HT-29 (cell line): Measurements from ENCODE around the gene NUDT22. TPM values are rescaled to one million over a fixed set of nuclear protein-coding genes. Genes with fewer than 3 reads are reported as not detected.

Source experiments
- DNase-seq: peaks from one replicate; pipeline ENCODE4 v3.0.0-alpha.2; 2015; ENCODE audit warnings: low spot score
- total RNA-seq: library from RNA; depleted of rRNA; stranded (reverse); fragments of >200 nt; shearing (Covaris generic); gene quantifications from 2 replicates; pipeline ENCODE4 v1.2.3, GENCODE V29; 2014

Gene NUDT22
- total RNA-seq, 1 experiment from 2014 or later = 226 TPM

DNA sequence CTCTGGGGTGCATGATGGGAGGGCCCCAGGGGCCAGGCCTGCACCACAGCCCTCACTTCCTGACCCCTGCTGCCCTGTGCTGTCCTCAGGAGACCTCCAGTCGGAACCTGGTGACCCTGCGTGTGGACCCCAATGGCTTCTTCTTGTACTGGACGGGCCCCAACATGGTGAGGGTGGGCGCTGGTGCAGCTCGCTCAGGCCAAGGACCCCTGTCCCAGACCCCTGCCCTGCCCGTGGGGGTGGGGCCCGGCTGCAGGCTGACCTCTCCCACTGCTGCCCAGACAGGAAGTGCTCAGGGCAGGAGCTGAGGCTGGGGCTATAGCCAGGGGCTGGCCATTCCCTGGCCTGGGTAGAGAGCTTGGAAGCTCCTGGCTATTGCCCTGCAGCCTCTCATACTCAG, 28.3 kb downstream of the NUDT22 start:
- no peak for DNase-seq

DNA sequence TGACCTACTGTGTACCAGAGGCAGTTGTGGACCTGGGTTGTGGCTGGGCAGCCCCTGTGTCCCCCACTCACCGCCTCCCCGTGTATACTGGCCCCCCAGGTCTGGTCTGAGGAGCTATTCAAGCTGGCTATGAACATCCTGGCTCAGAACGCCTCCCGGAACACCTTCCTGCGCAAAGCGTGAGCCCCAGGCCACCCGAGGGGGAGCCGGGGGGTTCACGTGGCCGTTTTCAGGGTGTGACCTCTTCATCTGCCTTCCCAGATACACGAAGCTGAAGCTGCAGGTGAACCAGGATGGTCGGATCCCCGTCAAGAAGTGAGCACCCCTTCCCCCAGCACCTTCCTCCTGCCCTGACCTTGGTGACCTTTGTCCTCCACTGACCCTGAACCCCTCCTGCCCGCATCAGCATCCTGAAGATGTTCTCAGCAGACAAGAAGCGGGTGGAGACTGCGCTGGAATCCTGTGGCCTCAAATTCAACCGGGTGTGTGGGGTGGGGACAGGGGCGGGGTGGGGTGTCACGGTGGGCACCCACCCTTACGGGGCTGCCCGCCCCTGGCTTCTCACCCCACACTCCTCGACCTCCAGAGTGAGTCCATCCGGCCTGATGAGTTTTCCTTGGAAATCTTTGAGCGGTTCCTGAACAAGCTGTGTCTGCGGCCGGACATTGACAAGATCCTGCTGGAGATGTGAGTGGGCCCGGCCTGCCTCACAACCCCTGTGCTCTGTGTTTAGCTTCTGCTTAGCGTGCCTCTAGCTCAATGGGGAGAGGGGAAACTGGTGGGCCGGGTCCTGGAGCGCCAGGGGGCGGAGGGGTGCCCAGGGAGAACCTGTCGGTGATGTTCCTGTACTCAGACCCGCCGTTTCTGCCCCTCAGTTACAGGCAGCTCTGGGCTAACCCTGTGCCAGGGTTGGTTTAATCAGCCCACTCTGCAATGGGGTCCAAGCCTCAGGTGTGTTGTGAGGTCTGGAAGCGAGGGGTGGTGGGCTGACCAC, 29.4 kb downstream of the NUDT22 start:
- no peak for DNase-seq

DNA sequence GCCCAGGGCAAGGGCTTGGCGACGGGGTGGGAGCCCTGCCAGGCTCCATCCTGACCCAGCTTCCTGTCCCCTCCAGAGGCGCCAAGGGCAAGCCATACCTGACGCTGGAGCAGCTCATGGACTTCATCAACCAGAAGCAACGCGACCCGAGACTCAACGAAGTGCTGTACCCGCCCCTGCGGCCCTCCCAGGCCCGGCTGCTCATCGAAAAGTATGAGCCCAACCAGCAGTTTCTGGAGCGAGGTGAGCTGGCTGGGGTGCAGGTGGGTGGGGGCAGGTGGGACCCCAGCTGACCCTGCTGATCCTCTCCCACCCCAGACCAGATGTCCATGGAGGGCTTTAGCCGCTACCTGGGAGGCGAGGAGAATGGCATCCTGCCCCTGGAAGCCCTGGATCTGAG, 30.2 kb downstream of the NUDT22 start:
- no peak for DNase-seq

DNA sequence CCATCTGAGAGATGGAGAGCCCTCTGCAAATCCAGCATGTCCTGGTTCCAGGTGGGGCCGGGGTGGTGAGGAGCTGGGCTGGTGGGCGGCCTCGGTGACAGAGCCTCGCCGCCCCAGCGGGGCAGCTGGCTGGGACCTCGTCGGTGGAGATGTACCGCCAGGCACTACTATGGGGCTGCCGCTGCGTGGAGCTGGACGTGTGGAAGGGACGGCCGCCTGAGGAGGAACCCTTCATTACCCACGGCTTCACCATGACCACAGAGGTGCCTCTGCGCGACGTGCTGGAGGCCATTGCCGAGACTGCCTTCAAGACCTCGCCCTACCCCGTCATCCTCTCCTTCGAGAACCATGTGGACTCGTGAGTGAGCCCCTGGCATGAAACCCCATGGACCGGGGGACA, 32.3 kb downstream of the NUDT22 start:
- DNase-seq = no peak

DNA sequence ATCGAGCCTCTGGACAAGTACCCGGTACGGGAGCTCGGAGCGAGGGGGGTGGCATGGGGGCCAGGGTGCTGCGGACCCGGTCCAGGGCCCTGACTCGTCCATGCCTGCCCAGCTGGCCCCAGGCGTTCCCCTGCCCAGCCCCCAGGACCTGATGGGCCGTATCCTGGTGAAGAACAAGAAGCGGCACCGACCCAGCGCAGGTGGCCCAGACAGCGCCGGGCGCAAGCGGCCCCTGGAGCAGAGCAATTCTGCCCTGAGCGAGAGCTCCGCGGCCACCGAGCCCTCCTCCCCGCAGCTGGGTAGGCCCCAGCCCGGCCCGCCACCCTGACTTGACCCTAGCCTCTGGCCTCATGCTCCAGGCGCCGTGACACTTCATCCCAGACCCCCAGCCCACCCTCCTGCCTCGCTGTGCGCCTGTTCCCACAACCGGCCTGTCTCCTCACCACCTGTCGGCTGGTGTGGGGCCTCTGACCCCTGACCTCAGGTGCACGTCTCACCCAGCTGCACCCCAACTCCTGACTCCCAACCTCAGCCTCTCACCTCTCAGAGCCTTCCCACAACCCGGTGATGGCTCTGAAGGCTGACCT, 33.0 kb downstream of the NUDT22 start:
- DNase-seq = no peak

DNA sequence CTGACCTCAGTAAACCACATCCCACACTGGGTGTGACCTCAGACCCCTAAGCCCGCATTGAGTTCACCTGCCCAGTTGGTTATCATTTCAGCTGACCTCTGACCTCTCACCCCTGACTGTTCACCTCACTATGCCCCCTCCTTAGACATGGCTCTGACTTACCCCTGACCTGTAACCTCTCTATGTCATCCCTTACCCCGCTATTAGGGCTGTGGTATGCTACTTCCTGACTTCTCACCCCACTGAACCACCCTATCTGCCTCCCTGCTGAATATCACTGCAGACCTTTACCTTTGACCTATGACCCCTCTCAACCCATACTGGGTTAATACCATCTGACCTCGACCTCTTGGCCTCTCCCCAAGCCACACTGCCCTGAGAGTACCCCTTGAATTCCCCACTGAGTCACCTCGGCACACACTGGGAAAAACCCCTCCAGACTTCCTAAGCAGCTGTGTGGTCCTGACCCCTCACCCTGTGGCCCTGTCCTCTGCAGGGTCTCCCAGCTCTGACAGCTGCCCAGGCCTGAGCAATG, 33.5 kb downstream of the NUDT22 start:
- DNase-seq = no peak

DNA sequence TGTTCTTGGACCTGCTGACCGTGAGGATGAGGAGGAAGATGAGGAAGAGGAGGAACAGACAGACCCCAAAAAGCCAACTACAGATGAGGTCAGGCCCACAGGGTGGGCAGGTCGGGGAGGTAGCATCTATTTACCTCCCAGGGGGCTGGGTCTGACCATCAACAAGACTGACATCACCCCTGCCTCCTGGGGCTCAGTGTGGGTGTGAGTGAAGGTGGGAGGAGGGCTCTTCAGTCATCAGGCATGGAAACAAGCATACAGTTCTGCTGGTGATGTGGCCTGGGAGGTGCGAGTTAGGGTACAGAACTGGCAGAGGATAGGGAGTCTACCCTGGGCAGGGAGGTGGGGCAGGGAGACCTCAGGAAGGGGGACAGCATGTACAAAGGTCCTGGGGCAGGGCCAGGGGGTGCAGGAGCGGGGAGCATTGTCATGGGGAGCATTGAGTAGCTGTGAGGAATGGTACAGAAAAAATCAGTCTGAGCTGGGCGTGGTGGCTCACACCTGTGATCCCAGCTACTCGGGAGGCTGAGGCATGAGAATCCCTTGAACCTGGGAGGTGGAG, 34.2 kb downstream of the NUDT22 start:
- DNase-seq = no peak

DNA sequence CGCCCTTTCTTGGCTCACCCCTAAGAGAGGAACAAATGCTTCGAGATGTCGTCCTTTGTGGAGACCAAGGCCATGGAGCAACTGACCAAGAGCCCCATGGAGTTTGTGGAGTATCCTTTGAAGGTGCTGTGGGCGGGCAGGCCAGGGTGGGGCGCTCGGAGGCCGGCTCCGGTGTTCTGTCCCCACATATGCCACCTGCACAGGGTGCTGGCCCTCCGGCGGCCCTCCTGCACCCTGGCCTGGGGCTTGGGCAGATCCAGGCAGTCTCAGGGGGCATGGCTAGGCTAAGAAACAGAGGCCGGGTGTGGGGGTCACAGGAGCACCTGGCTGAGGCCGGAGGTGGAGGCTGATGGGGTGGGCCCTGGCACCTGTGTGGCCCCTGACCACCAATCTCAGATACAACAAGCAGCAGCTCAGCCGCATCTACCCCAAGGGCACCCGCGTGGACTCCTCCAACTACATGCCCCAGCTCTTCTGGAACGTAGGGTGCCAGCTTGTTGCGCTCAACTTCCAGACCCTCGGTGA, 35.5 kb downstream of the NUDT22 start:
- no peak for DNase-seq

DNA sequence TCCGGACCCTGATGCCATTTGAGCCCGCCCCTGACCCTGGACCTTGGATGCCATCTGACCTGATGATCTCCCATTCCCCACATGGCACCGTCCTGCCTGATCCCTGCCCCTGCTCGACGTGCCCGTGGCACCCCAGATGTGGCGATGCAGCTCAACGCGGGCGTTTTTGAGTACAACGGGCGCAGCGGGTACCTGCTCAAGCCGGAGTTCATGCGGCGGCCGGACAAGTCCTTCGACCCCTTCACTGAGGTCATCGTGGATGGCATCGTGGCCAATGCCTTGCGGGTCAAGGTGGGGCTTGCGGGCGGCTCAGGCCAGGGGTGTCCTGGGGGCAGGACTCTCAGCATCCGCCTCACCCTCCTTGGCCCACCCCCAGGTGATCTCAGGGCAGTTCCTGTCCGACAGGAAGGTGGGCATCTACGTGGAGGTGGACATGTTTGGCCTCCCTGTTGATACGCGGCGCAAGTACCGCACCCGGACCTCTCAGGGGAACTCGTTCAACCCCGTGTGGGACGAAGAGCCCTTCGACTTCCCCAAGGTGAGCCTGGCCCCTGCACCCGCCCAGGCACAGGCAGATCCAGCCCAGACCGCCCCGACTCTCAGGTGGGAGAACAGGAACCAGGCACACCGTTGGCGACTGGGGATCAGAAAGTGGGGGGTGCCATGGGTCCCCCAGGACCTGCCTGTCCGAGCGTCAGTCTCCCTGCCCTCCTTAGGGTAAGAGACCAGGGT, 36.4 kb downstream of the NUDT22 start:
- DNase-seq = no peak

DNA sequence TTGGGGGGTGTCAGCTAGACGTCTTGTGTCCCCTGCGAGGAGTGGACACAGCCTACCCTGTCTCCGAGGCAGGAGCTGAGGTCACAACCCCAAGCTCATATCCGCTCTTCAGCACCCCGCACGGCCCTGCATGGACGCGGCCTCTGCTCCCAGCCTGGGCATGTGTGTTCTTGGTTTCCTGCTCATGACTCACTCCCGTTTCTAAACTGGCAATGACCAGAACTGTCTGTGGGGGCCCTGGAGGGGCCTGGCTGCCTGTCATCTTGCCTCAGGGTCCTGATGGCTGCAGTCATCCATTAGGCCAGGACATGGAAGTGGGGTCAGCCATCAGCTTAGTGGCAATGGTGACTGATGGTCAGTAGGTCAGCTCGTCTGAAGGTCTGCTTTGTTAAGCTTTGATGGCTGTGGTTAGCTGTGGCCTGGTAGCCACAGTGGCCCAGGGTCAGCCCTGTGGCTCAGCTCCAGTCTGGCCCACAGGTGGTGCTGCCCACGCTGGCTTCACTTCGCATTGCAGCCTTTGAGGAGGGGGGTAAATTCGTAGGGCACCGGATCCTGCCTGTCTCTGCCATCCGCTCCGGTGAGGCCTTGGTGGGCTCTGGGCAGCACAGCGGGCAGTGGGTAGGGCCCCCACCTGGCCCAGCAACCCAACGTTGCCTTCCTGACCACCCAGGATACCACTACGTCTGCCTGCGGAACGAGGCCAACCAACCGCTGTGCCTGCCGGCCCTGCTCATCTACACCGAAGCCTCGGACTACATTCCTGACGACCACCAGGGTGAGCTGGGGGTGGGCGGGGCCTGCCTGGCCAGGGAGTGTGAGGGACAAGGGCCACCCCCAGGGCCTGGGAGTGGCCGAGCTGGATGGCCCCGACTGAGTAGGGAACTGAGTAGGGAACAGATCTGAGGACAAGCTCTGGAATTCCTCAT, 37.2 kb downstream of the NUDT22 start:
- DNase-seq = no peak

DNA sequence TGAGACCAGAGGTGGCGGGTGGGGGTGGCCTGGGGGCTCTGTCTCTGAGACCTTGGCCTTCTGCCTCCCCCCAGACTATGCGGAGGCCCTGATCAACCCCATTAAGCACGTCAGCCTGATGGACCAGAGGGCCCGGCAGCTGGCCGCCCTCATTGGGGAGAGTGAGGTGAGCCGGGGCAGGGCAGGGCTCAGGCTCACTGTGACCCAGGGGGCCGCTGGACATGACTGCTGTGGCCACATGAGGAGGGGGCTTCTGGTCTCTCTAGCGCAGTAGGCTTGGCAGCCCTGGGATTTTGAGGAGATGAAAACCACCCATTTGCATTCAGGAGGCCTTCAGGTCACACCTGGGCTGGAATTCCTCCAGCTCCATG, 37.9 kb downstream of the NUDT22 start:
- no peak for DNase-seq

DNA sequence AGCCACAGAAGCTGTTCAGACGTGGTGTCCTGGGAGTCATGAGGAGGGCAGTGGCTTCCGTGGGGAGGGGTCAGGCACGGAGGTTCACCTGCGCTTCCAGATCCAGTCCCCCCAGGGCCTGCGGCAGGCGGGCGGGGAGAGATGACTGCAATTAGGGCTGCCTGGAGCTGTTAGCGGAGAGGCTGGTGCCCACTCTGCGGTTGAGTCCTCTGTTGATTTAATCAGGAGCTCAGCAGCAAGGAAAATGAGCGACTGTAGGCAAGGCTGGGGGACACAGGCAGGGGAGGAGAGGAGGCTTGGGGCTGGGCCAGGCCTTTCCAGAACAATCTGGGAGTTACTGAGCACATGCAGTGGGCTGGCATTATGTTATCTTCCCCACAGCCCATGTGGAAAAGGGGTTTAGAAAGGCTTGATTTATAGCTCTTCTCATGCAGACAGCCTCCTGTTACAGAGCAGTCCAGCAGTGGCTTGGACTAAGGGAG, 38.3 kb downstream of the NUDT22 start:
- no peak for DNase-seq

DNA sequence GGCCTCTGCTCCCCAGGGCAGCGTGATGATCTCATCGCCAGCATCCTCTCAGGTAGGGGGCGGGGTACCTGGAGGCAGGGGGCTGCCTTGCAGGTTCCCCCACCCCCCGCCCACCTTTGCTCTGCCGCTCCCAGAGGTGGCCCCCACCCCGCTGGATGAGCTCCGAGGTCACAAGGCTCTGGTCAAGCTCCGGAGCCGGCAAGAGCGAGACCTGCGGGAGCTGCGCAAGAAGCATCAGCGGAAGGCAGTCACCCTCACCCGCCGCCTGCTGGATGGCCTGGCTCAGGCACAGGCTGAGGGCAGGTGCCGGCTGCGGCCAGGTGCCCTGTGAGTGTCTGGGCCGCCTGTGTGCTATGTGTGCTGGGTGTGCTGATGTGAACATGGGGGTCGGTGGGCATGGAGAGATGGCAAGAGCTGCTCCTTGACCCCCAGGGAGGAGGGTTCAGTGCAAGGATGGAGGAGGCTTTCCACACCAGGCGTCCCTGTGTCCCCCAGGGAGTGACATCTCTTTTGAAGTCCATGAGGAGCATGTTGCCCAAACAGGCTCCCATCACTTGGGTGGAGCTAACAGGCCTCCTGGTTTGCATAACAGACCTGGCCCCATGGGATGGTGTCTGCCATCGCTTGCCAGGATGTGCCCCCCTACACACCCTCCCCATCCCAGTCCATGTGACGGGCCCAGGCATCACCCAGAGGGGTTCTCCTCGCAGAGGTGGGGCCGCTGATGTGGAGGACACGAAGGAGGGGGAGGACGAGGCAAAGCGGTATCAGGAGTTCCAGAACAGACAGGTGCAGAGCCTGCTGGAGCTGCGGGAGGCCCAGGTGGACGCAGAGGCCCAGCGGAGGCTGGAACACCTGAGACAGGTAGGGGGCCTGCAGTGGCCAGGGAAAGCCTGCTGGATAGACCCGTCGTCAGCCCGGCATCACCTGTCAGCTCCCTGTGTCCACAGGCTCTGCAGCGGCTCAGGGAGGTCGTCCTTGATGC, 39.4 kb downstream of the NUDT22 start:
- no peak for DNase-seq

DNA sequence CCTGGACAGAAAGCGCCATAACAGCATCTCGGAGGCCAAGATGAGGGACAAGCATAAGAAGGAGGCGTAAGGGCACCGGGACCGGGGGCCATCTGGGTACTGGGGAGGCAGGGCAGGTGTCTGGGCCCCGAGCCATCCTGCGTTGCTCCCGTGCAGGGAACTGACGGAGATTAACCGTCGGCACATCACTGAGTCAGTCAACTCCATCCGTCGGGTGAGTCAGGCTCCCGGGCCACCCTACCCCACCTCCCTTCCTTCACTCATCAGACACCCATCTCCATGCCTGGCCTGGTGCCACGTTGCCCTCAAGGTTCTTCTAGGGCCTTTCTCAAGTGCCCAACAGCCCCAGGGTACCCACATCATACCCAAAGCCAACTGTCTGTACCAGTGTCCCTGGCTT, 40.3 kb downstream of the NUDT22 start:
- DNase-seq = no peak

DNA sequence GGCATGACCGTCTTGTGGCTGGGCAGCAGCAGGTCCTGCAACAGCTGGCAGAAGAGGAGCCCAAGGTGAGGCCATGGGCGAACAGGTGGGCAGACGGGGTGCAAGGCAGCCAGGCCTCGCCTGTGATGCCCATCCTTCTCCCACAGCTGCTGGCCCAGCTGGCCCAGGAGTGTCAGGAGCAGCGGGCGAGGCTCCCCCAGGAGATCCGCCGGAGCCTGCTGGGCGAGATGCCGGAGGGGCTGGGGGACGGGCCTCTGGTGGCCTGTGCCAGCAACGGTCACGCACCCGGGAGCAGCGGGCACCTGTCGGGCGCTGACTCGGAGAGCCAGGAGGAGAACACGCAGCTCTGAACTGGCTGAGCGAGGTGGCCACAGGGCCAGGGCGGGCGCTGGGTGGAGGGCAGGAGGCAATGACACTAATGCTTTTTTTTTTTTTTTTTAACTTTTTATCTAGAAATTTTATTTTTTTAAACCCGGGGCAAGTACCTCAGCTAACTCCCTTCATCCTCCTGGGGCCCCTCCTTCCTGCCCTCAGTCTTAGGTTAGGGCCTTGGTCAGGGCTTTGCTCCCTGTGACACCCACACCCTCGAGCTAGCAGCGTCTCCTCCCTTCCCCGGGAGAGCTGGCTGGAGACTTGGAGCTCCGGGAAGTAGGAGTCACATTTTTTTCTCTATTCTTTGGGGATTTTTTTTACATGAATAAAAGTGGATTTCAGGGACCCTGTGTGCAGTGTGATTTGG, 41.3 kb downstream of the NUDT22 start:
- DNase-seq = peak; percentile 65

DNA sequence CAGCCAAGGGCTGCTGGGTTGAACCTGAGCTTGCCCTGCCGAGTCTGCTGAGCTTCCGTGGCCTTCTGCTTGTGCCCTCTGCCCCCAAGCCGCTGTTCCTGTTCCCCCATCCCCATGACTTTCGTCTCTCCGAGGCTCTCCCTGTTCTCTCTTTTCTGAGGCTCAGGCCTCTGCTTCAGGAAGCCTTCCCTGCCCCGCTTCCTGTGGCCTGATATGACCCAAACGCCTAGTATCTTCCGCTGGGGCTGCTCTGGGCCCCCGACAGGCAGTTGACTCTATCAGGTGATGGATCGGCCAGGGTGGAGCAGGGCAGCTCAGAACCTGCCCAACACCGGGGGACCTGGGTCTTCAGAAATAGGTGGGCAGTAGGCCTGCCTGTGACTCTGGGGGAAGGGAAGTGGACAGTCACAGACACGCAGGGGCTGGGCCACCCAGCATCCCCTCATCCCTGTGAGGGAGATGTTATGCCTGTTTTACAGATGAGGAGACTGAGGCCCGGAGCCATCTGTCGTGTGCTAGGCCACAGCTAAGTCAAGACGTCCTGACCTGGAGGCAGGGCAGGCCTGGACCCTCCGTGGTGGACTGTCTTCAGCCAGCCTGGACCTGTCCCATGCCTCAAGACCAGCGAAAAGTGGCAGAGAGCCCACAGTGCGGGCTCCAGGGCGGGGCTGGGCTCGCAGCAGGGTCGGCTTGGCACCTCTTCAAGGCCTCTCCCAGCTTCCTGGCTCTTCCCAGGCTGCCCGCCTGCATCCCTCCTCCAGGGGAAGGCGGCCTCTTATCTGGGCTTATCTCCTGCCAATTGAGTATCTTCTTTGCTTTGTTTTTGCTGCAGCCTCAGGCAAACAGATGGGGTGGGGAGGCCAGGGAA, 42.2 kb downstream of the NUDT22 start:
- no peak for DNase-seq

DNA sequence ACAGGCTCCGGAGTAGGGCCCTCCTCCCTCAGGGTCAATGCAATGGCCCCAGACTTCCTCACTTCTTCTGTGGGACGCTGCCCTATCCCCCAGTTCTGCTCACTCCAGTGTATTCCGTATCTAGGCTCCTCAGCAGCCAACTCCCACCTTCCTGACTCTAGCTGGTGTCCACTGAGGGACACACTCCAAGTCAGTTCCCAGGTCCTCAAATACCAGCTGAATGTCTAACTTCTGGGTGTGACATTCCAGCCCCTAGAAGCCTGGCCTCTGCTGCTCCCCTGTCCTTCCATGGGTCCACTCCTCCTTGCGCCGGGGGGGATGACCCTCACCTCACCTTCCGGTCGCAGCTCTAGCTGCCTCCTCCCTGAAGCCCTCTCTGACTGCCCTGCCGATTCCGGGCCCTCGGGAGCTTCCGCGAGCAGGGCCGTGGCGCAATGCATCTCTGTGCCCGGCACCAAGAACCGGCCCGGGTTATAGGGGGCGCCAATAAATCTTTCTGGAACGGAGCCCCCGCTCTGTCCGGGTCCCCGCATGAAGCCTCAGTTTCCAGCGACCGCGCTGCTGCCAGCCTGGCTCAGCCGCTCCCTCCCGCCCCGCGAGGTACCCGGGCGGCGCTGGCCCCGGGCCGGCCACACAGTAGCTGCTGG, 42.9 kb downstream of the NUDT22 start:
- peak; percentile 76 for DNase-seq
